Renal cortex interstitium (tissue), 11 donors: Measurements from ENCODE around the gene DEPDC7. TPM values are rescaled to one million over a fixed set of nuclear protein-coding genes. Genes with fewer than 3 reads are reported as not detected.
"Not testable (repeated sequence)": the region's sequence is repeated elsewhere in the genome, so short reads cannot be mapped to it uniquely, and the experiment has no call there.

Experiments
- DNase-seq, 11 donors: peaks; one replicate each; pipeline ENCODE4 v3.0.0-alpha.2; 2013; ENCODE audit warnings: low read depth in 9 of 11, low spot score in 4 of 11; ENCODE audit errors: extremely low read depth in 1 of 11
- polyA plus RNA-seq, 3 donors: library from polyadenylated mRNA; unstranded; fragments of 120-200 nt; gene quantifications; one replicate each; pipeline ENCODE4 v1.2.1, GENCODE V29; 2013; ENCODE audit not compliant: insufficient read length in 3 of 3

Gene DEPDC7
- polyA plus RNA-seq, 3 donors: 7.0 to 9.0 (median 7.7) TPM

GRCh38 chr11:33048701-33049100, 33.0 kb downstream of the DEPDC7 start:
- DNase-seq: not testable (repeated sequence)

GRCh38 chr11:33049565-33050408, 34.1 kb downstream of the DEPDC7 start:
- not testable (repeated sequence) for DNase-seq

GRCh38 chr11:33052231-33052630, 36.6 kb downstream of the DEPDC7 start:
- DNase-seq: no peak

- DNase-seq: no peak
These were observed 39.7 kb downstream of the DEPDC7 start for GRCh38 chr11:33055375-33055774.

- no peak for DNase-seq
These were observed 41.6 kb downstream of the DEPDC7 start for GRCh38 chr11:33057284-33057683.

GRCh38 chr11:33059331-33060007, 43.8 kb downstream of the DEPDC7 start:
- no peak for DNase-seq

GRCh38 chr11:33060271-33060670, 44.6 kb downstream of the DEPDC7 start:
- no peak for DNase-seq

GRCh38 chr11:33062137-33062536, 46.5 kb downstream of the DEPDC7 start:
- no peak for DNase-seq

- no peak for DNase-seq
These were observed 47.7 kb downstream of the DEPDC7 start for GRCh38 chr11:33063326-33063881.

- DNase-seq: no peak
These were observed 48.6 kb downstream of the DEPDC7 start for GRCh38 chr11:33064033-33064825.

GRCh38 chr11:33064866-33065265, 49.2 kb downstream of the DEPDC7 start:
- no peak for DNase-seq

GRCh38 chr11:33065445-33066178, 49.9 kb downstream of the DEPDC7 start:
- DNase-seq: peak in 10 of 11 donors; percentile 35 to 54 (median 44)

- no peak for DNase-seq
These were observed 51.6 kb downstream of the DEPDC7 start for GRCh38 chr11:33067294-33067693.

- no peak for DNase-seq
These were observed 53.1 kb downstream of the DEPDC7 start for GRCh38 chr11:33068611-33069340.

- DNase-seq: no peak
These were observed 56.8 kb downstream of the DEPDC7 start for GRCh38 chr11:33072465-33072864.
